HFF-Myc (cell line): ENCODE measurements around the gene OSCAR.

ENCODE experiments used
- DNase-seq: peaks from one replicate; pipeline ENCODE4 v3.0.0-alpha.2; 2011; ENCODE audit warnings: low read depth; ENCODE audit errors: extremely low read depth
- H3K4me3 ChIP-seq: replicated peaks from 2 replicates; pipeline ENCODE4 v1.5.1; 2011; ENCODE audit warnings: low read depth, mild to moderate bottlenecking, control low read depth, low read length
- TF ChIP-seq, protein P1 (sequence below): IDR thresholded peaks from 2 replicates; pipeline ENCODE4 v1.5.1; 2012; ENCODE audit warnings: mild to moderate bottlenecking, low read depth, low read length, control low read depth; ENCODE audit errors: missing control alignments

Gene OSCAR

DNA sequence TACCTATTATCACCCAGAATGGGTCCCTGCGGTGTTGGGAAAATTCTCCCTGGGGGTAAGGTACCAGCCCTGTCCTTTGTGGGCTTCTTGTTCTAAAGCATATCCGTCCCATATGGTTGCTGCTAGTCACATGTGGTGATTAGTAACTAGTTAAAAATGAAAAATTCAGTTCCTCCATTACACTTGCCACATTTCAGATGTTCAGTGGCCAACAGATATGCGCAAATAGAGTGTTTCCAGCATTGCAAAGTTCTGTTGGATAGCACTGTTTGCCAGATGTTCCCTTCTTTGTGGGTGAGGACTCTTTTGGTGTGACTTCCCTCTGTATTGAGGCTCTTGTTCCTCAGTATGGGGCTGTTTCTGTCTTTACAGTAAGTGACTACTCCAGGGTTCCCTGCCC is 40.8 kb upstream of the OSCAR start:
- DNase-seq, result peak; percentile 56
- TF ChIP-seq, protein P1, sequence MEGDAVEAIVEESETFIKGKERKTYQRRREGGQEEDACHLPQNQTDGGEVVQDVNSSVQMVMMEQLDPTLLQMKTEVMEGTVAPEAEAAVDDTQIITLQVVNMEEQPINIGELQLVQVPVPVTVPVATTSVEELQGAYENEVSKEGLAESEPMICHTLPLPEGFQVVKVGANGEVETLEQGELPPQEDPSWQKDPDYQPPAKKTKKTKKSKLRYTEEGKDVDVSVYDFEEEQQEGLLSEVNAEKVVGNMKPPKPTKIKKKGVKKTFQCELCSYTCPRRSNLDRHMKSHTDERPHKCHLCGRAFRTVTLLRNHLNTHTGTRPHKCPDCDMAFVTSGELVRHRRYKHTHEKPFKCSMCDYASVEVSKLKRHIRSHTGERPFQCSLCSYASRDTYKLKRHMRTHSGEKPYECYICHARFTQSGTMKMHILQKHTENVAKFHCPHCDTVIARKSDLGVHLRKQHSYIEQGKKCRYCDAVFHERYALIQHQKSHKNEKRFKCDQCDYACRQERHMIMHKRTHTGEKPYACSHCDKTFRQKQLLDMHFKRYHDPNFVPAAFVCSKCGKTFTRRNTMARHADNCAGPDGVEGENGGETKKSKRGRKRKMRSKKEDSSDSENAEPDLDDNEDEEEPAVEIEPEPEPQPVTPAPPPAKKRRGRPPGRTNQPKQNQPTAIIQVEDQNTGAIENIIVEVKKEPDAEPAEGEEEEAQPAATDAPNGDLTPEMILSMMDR, result no peak
- H3K4me3 ChIP-seq, result peak overlapping the region; percentile 14; the same call in 1 of the 2 replicates

DNA sequence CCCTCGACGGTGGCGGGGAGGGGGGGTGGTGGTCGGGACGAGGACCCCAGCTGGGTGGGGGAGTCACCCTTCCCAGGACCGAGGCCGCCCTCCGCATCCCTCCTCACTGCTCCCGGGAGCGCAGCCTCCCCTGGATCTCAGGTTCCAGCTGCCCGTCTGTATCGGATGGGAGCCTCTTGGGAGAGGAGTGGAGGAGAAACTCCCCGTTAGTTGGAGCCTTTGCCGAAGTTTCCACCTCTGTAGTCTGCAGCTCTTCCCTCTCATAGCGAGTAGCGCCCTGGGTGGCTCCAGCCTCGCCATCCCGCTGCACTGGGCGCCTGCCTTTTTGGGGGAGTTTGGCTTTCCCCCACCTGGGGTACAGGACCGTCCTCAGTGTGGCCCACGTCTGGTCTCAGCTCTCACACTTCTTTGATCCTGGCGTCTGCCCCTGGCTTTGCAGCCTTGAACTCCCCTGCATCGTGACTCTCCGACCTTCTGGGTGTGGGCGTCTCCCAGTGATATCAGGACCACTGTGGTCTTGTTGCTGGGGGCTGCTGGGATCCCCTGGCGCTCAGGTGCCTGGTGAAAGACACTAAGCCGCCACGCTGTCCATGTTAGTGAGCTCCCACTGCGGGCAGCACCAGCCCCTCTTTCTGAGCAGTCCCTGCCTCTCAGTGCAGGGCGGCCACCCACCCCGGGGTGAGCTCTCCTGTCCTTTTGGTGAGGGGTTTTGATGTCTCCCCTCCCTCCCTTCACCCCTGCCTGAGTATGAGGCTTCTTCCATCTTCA is 38.1 kb upstream of the OSCAR start:
- peak overlapping the region; percentile 77 for H3K4me3 ChIP-seq
- TF ChIP-seq, protein P1, result no peak
- no peak for DNase-seq

DNA sequence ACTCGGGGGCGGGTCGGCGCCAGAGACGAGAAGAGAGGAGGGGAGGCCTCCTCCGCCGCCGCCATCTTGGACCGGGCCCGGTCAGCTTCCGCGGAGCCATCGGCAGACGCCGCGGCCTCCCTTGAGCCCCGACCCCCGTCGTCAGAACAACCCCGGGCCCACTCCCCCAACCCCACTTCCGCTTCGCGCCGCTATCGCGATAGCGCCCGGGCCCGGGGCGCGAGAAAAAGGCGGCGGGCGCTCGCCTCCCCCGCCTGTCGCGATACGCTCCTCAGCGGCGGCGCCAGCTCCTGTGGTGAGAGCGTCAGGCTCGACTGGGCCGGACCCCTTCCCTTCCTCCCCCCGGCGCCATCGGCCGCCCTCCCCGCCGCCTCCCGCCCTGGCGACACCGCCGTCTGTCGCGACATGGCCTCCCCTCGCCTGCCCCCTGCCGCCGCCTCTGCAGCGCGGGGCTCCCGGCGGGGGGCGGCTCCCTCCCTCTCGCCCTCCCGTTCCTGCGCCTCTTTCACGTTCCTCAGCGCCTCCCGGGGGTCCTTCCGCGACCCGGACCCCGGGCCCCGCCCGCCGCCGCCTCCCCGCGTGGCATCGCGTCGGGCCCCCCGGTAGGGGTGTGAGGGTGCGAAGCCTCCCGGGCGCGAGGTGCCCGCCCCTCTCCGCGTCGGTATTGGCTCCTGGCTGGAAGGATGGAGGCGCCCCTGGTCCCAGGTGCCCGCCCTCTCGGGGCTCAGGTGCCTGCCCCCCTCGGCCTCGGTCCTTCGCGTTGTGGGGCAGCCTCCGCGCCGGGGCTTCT is 37.3 kb upstream of the OSCAR start, which contains the start of gene CNOT3:
TSS of gene CNOT3 (plus strand) at position 64 of the 790 bp plus-strand sequence. CDS start 5,217 bp downstream, outside the sequence.
- no peak for DNase-seq
- TF ChIP-seq, protein P1, result no peak
- H3K4me3 ChIP-seq, result peak within 1 kb of the TSS; percentile 77

DNA sequence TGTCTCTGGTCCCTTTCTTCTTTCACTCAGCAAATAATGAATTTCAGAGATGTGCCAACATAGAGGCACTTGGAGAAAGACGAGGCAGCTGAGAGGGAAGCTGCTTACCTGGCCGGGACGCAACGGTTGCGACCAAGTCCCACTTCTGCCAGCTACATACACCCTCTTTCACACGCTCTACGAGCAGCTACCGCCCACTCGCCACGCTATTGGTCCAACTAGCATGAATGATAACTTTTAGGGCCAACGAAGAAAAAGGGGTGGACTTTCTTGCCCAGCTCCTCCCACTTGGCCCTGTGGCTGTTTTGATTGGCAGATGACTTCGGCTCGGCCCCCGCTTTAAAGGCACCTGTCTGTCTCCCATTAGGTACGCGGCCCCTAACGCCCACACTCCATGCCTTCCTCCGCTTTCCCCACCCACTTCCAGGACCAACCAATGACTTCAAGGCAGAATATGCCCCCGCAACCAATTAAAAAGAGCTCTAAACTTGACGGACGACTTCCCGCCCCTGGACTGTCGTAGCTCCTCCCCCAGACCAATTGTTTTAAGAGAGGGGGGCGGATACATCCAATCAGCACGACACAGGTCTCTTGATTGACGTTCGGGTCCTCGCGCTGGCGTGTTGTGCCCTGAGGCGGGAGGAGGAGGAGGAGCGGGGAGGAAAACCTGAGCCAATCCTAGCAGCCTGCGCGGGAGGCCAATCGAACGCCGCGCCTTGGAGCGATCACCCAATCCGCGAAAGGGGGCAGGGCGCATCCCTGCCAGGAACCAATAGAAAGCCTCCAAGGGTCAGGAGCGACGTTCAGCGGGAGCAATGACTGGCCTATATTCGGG is 36.5 kb upstream of the OSCAR start:
- peak overlapping the region; percentile 77 for H3K4me3 ChIP-seq
- peak; percentile 100 for DNase-seq
- TF ChIP-seq, protein P1, result no peak

DNA sequence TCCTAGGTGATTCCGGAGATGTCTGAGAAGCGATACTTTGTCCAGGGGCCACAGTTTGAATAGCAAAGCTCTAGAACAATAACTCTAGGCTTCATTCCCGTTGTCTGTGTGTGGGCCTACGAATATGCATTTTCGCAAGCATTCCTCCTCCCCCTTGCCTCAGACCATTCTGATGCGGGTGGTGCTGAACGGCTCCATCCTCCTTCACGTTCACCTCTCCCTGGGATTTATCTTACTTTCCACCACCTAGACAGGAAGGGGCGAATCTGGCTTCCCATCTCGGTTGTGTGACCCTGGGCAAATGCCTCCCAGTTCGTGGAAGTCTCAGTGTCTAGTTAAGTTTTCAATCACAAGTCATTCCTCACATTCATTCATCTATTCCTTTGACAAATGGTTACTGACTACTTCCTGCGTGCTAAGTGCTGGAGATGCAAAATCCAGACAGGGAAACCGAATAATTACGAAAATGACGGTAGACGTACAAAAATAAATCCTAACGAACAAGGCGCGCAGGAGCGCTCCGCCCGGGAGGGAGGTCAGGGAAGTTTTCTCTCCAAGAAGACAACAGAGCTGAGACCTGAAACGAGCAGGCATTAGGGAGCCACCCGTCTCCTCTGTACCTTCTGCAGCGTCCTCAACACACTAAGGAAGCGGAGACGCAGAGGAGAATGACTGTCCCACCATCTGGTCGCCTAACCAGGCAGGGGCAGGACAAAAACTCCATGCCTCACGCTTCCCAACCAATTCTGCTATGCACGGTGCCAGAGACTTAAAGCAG is 35.7 kb upstream of the OSCAR start:
- H3K4me3 ChIP-seq, result peak overlapping the region; percentile 51
- TF ChIP-seq, protein P1, result no peak
- no peak for DNase-seq
